ENCODE results near the gene ELP4. TPM values are rescaled to one million over a fixed set of nuclear protein-coding genes. Genes with fewer than 3 reads are reported as not detected.

Gene ELP4
- total and polyA plus RNA-seq, 2 experiments from 2014 or later: 12.3 to 25.1 TPM

DNA sequence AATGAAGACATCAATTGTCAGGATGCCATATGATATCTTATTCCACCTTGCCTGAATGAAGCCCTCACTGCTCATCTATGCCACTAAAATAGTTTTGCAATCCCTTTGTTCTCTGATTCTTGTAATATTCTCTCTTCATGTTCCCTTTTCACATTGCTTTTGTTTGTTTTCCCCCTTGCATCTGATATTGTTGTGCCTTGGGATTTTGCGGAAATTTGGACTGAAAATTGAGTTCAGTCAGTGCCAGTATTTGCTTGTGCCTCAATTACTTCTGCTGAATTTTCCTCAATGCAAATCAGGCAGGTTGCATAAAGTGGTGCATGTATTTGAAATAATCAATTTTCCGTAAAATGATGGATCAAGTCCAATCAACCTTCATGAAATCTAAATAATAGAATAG lies 203.3 kb downstream of the ELP4 start:
- H3K4me3 ChIP-seq: no peak overlapping the region
- no peaks in the 10 kb centered on the region for H3K36me3 ChIP-seq (replicated peaks; ENCODE audit: insufficient read depth, low read depth)
- no peaks in the 10 kb centered on the region for H3K4me1 ChIP-seq (ENCODE audit: insufficient read depth)
- no peak overlapping the region for H3K27ac ChIP-seq
- no peak overlapping the region for H3K4me2 ChIP-seq
- H3K9me3 ChIP-seq (ENCODE audit: low read depth): no peaks in the 10 kb centered on the region
- DNase-seq (ENCODE audit: low spot score): no peak
- no peaks in the 10 kb centered on the region for H3K9me2 ChIP-seq (replicated peaks; ENCODE audit: insufficient read depth)
- H4K20me1 ChIP-seq (ENCODE audit: insufficient read depth, poor library complexity, severe bottlenecking): no peaks in the 10 kb centered on the region
- TF ChIP-seq CTCF (IDR thresholded peaks at IDR 0.05; ENCODE audit: poor library complexity) (no peak), EZH2 (IDR thresholded peaks at IDR 0.05; ENCODE audit: borderline replicate concordance) (no peak), EZH2phosphoT487 (IDR thresholded peaks at IDR 0.05; ENCODE audit: low read depth, severe bottlenecking, unreplicated experiment) (no peak)
- no peak overlapping the region for H2AFZ ChIP-seq
- WGBS (ENCODE audit: low lambda C conversion rate, missing lambda C conversion rate): 97% methylated on average over 2 of the region's 2 CpGs
- no peaks in the 10 kb centered on the region for H3K27me3 ChIP-seq
- H3K79me2 ChIP-seq: no peaks in the 10 kb centered on the region

DNA sequence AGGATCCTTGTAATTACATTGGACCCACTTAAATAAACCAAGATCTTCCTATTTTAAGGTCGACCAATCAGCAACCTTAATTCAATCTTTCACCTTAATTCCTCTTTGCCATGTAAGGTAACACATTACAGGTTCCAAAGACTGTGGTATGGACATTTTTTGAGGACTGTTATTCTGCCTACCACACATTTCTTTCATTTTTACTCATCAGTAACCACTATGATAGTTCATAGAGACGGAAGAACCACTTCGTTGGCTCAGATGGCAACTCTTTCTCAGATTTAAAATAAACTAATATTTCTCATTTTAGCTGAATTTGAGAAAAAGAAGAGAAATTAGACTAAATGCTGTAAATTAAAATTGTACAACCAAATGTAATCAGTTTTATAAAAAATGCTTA lies 205.3 kb downstream of the ELP4 start:
- no peaks in the 10 kb centered on the region for H3K4me1 ChIP-seq (ENCODE audit: insufficient read depth)
- TF ChIP-seq EZH2phosphoT487 (IDR thresholded peaks at IDR 0.05; ENCODE audit: low read depth, severe bottlenecking, unreplicated experiment) (no peak), EZH2 (IDR thresholded peaks at IDR 0.05; ENCODE audit: borderline replicate concordance) (no peak), CTCF (IDR thresholded peaks at IDR 0.05; ENCODE audit: poor library complexity) (no peak)

GRCh38 chr11:31720225-31720624 lies 210.7 kb downstream of the ELP4 start:
- Histone ChIP-seq H3K9me2 (replicated peaks; ENCODE audit: insufficient read depth) (no peaks in the 10 kb centered on the region), H3K9me3 (ENCODE audit: low read depth) (no peaks in the 10 kb centered on the region)
- TF ChIP-seq CTCF (IDR thresholded peaks at IDR 0.05; ENCODE audit: poor library complexity) (no peak), EZH2phosphoT487 (IDR thresholded peaks at IDR 0.05; ENCODE audit: low read depth, severe bottlenecking, unreplicated experiment) (no peak), EZH2 (IDR thresholded peaks at IDR 0.05; ENCODE audit: borderline replicate concordance) (no peak)

More for the DNA sequence above, 205.3 kb downstream of the ELP4 start:
- Histone ChIP-seq H3K27ac (no peak overlapping the region), H4K20me1 (ENCODE audit: insufficient read depth, poor library complexity, severe bottlenecking) (no peaks in the 10 kb centered on the region), H3K9me3 (ENCODE audit: low read depth) (no peaks in the 10 kb centered on the region), H3K36me3 (replicated peaks; ENCODE audit: insufficient read depth, low read depth) (no peaks in the 10 kb centered on the region), H3K4me3 (no peak overlapping the region), H3K9me2 (replicated peaks; ENCODE audit: insufficient read depth) (no peaks in the 10 kb centered on the region), H2AFZ (no peak overlapping the region), H3K79me2 (no peaks in the 10 kb centered on the region), H3K4me2 (no peak overlapping the region), H3K27me3 (no peaks in the 10 kb centered on the region)
- 97% methylated on average over 3 of the region's 3 CpGs for WGBS (ENCODE audit: low lambda C conversion rate, missing lambda C conversion rate)
- no peak for DNase-seq (ENCODE audit: low spot score)

More at GRCh38 chr11:31720225-31720624, 210.7 kb downstream of the ELP4 start:
- 74% methylated on average over 2 of the region's 2 CpGs for WGBS (ENCODE audit: low lambda C conversion rate, missing lambda C conversion rate)
- Histone ChIP-seq H3K4me1 (ENCODE audit: insufficient read depth) (no peaks in the 10 kb centered on the region), H3K27ac (no peak overlapping the region), H3K36me3 (replicated peaks; ENCODE audit: insufficient read depth, low read depth) (no peaks in the 10 kb centered on the region), H3K4me3 (no peak overlapping the region), H3K27me3 (no peaks in the 10 kb centered on the region), H3K4me2 (no peak overlapping the region), H3K79me2 (no peaks in the 10 kb centered on the region), H2AFZ (no peak overlapping the region), H4K20me1 (ENCODE audit: insufficient read depth, poor library complexity, severe bottlenecking) (no peaks in the 10 kb centered on the region)
- no peak for DNase-seq (ENCODE audit: low spot score)
